Adrenal gland (tissue), 12 donors: Measurements from ENCODE around the gene SERPINE2. TPM values are rescaled to one million over a fixed set of nuclear protein-coding genes. Genes with fewer than 3 reads are reported as not detected.
A peak's percentile ranks its signal among the peaks of the same experiment; 100 is the strongest.

Source experiments
- DNase-seq, 7 donors: peaks; one replicate each; pipeline ENCODE4 v3.0.0-alpha.2; 2019 to 2020
- H3K27ac ChIP-seq, 5 donors: fragments of 200-600 bp; sonication (generic) in 4 of 5; 1 replicate in 3 of 5; 2 replicates in 2 of 5; pipeline versions ENCODE4 v1.5.1 to v1.8.0; 2016 to 2020; ENCODE audit warnings: mild to moderate bottlenecking in 1 of 5
- H3K27me3 ChIP-seq: fragments of 200-600 bp; 2 replicates; pipeline ENCODE4 v1.8.0; 2021
- H3K36me3 ChIP-seq, 2 donors: fragments of 200-600 bp; replicated peaks in 1 of 2; 1 replicate in 1 of 2; 2 replicates in 1 of 2; pipeline versions ENCODE4 v1.5.1 to v1.8.0; 2018 to 2022
- H3K4me1 ChIP-seq, 2 donors: fragments of 200-600 bp; replicated peaks in 1 of 2; 1 replicate in 1 of 2; 2 replicates in 1 of 2; pipeline versions ENCODE4 v1.5.1 to v1.8.0; 2018 to 2021
- H3K4me3 ChIP-seq, 4 donors: fragments of 200-600 bp; sonication (generic) in 3 of 4; one replicate each; pipeline ENCODE4 v1.5.1; 2016 to 2018
- H3K9me3 ChIP-seq, 3 donors: fragments of 200-600 bp; sonication (generic) in 1 of 3; replicated peaks in 1 of 3; 1 replicate in 2 of 3; 2 replicates in 1 of 3; pipeline versions ENCODE4 v1.5.1 to v1.8.0; 2016 to 2021
- POLR2A ChIP-seq, 2 donors: fragments of 450-650 bp; IDR thresholded peaks; one replicate each; pipeline ENCODE4 v1.6.1; 2017; ENCODE audit warnings: antibody characterized with exemption in 2 of 2, mild to moderate bottlenecking in 2 of 2, moderate library complexity in 1 of 2
- whole genome bisulfite sequencing, 4 donors: extraction: QIAGEN DNeasy Blood & Tissue Kit in 2 of 4; methylation state at CpG; one replicate each; pipeline versions ENCODE4 v1.1.5 to v1.1.7; 2013 to 2017; 5-methylcytosine and 5-hydroxymethylcytosine counted together
- intact Hi-C, 2 donors: fragments of 100-400 bp; cut with DNase I; formaldehyde crosslinking; loops; one replicate each; pipeline versions ENCODE4 v1.14.1 to v1.15.0; 2022 to 2023
- polyA plus RNA-seq, 3 donors: library from polyadenylated mRNA; stranded (reverse); fragments of 200-250 nt in 2 of 3; fragments of 350-450 nt in 1 of 3; fragmentation: Illumina TruSeq in 1 of 3; extraction: RNeasy Lipid Tissue Mini Kit (QIAGEN cat#74804) in 1 of 3; gene quantifications; one replicate each; pipeline ENCODE4 v1.2.3, GENCODE V29; 2013 to 2014
- total RNA-seq, 9 donors: library from RNA; depleted of rRNA in 4 of 9; stranded (reverse); fragments of >200 nt in 4 of 9; fragments of 120-200 nt in 1 of 9; fragmentation: NEBNext Ultra II Directional in 1 of 9; extraction: Animal tissue kit (Norgen Biotek cat#: 25700) in 1 of 9; gene quantifications; one replicate each; pipeline versions ENCODE4 v1.1.0 to v1.2.4, GENCODE V29; 2013 to 2023
- TF ChIP-seq, protein P1 (sequence below), 6 experiments: fragments of 450-650 bp in 4 of 6; fragments of 200-600 bp in 2 of 6; sonication (generic) in 1 of 6; IDR thresholded peaks; 1 replicate in 5 of 6; 2 replicates in 1 of 6; pipeline versions ENCODE4 v1.5.1 to v1.8.0; 2016 to 2021; ENCODE audit warnings: antibody characterized with exemption in 6 of 6, mild to moderate bottlenecking in 2 of 6, moderate library complexity in 1 of 6
- donor health status: healthy with polysubstance abuse.
- donor health status: Bipolar disorder and iron deficiency.
- donor health status: DM: yes; HTN: yes; CAD: no.
- donor health status: DM: no; HTN: no; CAD: no.
- donor health status: DM: no; HTN: no; CAD: no.
- donor health status: DM: yes; HTN: yes; CAD: no.

SERPINE2 gene
- total and polyA plus RNA-seq, 12 donors = 6.2 to 61.6 (median 16.0) TPM

GRCh38 chr2:224072541-224073188, 33.6 kb upstream of the SERPINE2 start:
- Histone ChIP-seq H3K4me3 (no peak overlapping the region), H3K9me3 (no peaks in the 10 kb centered on the region), H3K27ac (peak overlapping the region in 1 of 5 donors; percentile 33), H3K4me1 (no peaks in the 10 kb centered on the region), H3K36me3 (no peaks in the 10 kb centered on the region), H3K27me3 (no peaks in the 10 kb centered on the region)
- peak in 6 of 7 donors; percentile 10 to 67 (median 29) for DNase-seq
- intact Hi-C loops = no loop called here
- 61 to 70% (median 67%) methylated on average over 4 of the region's 4 CpGs for WGBS, 4 donors
- TF ChIP-seq POLR2A (IDR thresholded peaks at IDR 0.05) = no peak
- TF ChIP-seq, protein P1, sequence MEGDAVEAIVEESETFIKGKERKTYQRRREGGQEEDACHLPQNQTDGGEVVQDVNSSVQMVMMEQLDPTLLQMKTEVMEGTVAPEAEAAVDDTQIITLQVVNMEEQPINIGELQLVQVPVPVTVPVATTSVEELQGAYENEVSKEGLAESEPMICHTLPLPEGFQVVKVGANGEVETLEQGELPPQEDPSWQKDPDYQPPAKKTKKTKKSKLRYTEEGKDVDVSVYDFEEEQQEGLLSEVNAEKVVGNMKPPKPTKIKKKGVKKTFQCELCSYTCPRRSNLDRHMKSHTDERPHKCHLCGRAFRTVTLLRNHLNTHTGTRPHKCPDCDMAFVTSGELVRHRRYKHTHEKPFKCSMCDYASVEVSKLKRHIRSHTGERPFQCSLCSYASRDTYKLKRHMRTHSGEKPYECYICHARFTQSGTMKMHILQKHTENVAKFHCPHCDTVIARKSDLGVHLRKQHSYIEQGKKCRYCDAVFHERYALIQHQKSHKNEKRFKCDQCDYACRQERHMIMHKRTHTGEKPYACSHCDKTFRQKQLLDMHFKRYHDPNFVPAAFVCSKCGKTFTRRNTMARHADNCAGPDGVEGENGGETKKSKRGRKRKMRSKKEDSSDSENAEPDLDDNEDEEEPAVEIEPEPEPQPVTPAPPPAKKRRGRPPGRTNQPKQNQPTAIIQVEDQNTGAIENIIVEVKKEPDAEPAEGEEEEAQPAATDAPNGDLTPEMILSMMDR (IDR thresholded peaks at IDR 0.05) = peak in 3 of 6 experiments; percentile 7 to 38 (median 21)

- Histone ChIP-seq H3K4me3 (no peak overlapping the region), H3K9me3 (no peaks in the 10 kb centered on the region), H3K27ac (no peak overlapping the region), H3K27me3 (no peaks in the 10 kb centered on the region), H3K4me1 (no peaks in the 10 kb centered on the region), H3K36me3 (no peaks in the 10 kb centered on the region)
- TF ChIP-seq, protein P1 (IDR thresholded peaks at IDR 0.05) = no peak
- TF ChIP-seq POLR2A (IDR thresholded peaks at IDR 0.05) = no peak
- 68 to 76% (median 76%) methylated on average over 6 of the region's 6 CpGs for WGBS, 4 donors
- intact Hi-C loops = no loop called here
- peak in 5 of 7 donors; percentile 10 to 23 (median 19) for DNase-seq
Observed at GRCh38 chr2:224069172-224069571, 30.1 kb upstream of the SERPINE2 start.

GRCh38 chr2:224063298-224063648, 24.2 kb upstream of the SERPINE2 start:
- TF ChIP-seq POLR2A (IDR thresholded peaks at IDR 0.05) = no peak
- TF ChIP-seq, protein P1 (IDR thresholded peaks at IDR 0.05) = no peak
- Histone ChIP-seq H3K27ac (no peak overlapping the region), H3K9me3 (no peaks in the 10 kb centered on the region), H3K36me3 (no peaks in the 10 kb centered on the region), H3K4me3 (no peak overlapping the region), H3K27me3 (no peaks in the 10 kb centered on the region), H3K4me1 (no peaks in the 10 kb centered on the region)
- intact Hi-C loops = no loop called here
- DNase-seq = no peak
- WGBS, 4 donors = 84 to 97% (median 90%) methylated on average over 4 of the region's 4 CpGs

- DNase-seq = no peak
- 67 to 83% (median 72%) methylated on average over 5 of the region's 5 CpGs for WGBS, 4 donors
- intact Hi-C loops = no loop called here
Observed at GRCh38 chr2:224062481-224063297, 23.6 kb upstream of the SERPINE2 start.

More at GRCh38 chr2:224062481-224063297, 23.6 kb upstream of the SERPINE2 start:
- no peaks in the 10 kb centered on the region for H3K36me3 ChIP-seq
- no peak overlapping the region for H3K27ac ChIP-seq
- H3K9me3 ChIP-seq = no peaks in the 10 kb centered on the region
- no peak overlapping the region for H3K4me3 ChIP-seq
- no peaks in the 10 kb centered on the region for H3K4me1 ChIP-seq
- no peaks in the 10 kb centered on the region for H3K27me3 ChIP-seq
- TF ChIP-seq, protein P1 (IDR thresholded peaks at IDR 0.05) = no peak
- no peak for TF ChIP-seq POLR2A (IDR thresholded peaks at IDR 0.05)
